Uterus (tissue), 2 donors: ENCODE measurements around the gene RBBP9.

Experiments
- CTCF ChIP-seq, 4 experiments: fragments of 200-600 bp in 2 of 4; fragments of 450-650 bp in 2 of 4; sonication (generic) in 2 of 4; IDR thresholded peaks; one replicate each; pipeline ENCODE4 v1.5.1; 2016 to 2019; ENCODE audit warnings: antibody characterized with exemption in 4 of 4, mild to moderate bottlenecking in 2 of 4, moderate library complexity in 1 of 4
- POLR2A ChIP-seq, 2 donors: fragments of 450-650 bp; IDR thresholded peaks; one replicate each; pipeline ENCODE4 v1.6.1; 2016; ENCODE audit warnings: antibody characterized with exemption in 2 of 2, mild to moderate bottlenecking in 1 of 2, moderate library complexity in 1 of 2

- TF ChIP-seq POLR2A (IDR thresholded peaks at IDR 0.05) (no peak), CTCF (IDR thresholded peaks at IDR 0.05) (no peak)
Observed at GRCh38 chr20:18496042-18496441, 983 bp downstream of the RBBP9 start.
